ENCODE results near the gene OR14I1.

GRCh38 chr1:248696261-248696660, 6.3 kb downstream of the OR14I1 start:
- TF ChIP-seq CTCF (IDR thresholded peaks at IDR 0.05) (no peak), EZH2 (IDR thresholded peaks at IDR 0.05) (no peak), EZH2phosphoT487 (IDR thresholded peaks at IDR 0.05) (no peak)
